SK-N-SH (cell line): ENCODE measurements around the gene SPTB. TPM values are rescaled to one million over a fixed set of nuclear protein-coding genes. Genes with fewer than 3 reads are reported as not detected.

Experiments
- CTCF ChIA-PET: fragments of 300-600, 350-600 bp; formaldehyde crosslinking; extraction: SDS; loops from one replicate; lab custom pipeline; 2021; lab: Yijun Ruan, JAX
- POLR2A ChIA-PET: fragments of 350-600 bp; sonication (Branson Sonifier 250); formaldehyde crosslinking; extraction: SDS; loops from one replicate; lab custom pipeline; 2020; ENCODE audit warnings: antibody characterized with exemption, inconsistent platforms; lab: Yijun Ruan, JAX
- DNase-seq: peaks from one replicate; pipeline ENCODE4 v3.0.0; 2012
- H2AFZ ChIP-seq: fragments of 200-600 bp; sonication (generic); 2 replicates; pipeline ENCODE4 v1.8.1; 2016; ENCODE audit warnings: antibody characterized with exemption, mild to moderate bottlenecking, low read depth
- H3F3A ChIP-seq: fragments of 200-600 bp; sonication (generic); replicated peaks from 2 replicates; pipeline ENCODE3; 2016; ENCODE audit warnings: antibody characterized with exemption, mild to moderate bottlenecking; ENCODE audit not compliant: insufficient read depth
- H3K27ac ChIP-seq, 2 experiments: fragments of 200-500 bp in 1 of 2; fragments of 200-600 bp in 1 of 2; sonication (Bioruptor generic) in 1 of 2; sonication (generic), shearing (Covaris generic) in 1 of 2; 2 replicates each; pipeline versions ENCODE4 v1.5.1 to v1.6.1; 2014 to 2016; ENCODE audit warnings: low read depth in 2 of 2, inconsistent platforms in 1 of 2, low read length in 1 of 2, mild to moderate bottlenecking in 1 of 2, mixed read lengths in 1 of 2
- H3K27me3 ChIP-seq: fragments of 200-600 bp; sonication (generic), shearing (Covaris generic); 2 replicates; pipeline ENCODE4 v1.6.1; 2016; ENCODE audit warnings: mixed run types; ENCODE audit not compliant: insufficient read depth
- H3K36me3 ChIP-seq, 2 experiments: fragments of 200-500 bp in 1 of 2; fragments of 200-600 bp in 1 of 2; sonication (Bioruptor generic) in 1 of 2; sonication (generic) in 1 of 2; replicated peaks in 1 of 2; 2 replicates each; pipeline versions ENCODE3 to v1.5.1; 2014 to 2016; ENCODE audit warnings: low read length in 1 of 2, mild to moderate bottlenecking in 1 of 2; ENCODE audit not compliant: insufficient read depth in 2 of 2, control insufficient read depth in 1 of 2
- H3K4me1 ChIP-seq, 2 experiments: fragments of 200-500 bp in 1 of 2; fragments of 200-600 bp in 1 of 2; sonication (Bioruptor generic) in 1 of 2; sonication (generic), shearing (Covaris generic) in 1 of 2; 2 replicates each; pipeline versions ENCODE4 v1.5.1 to v1.6.1; 2014 to 2016; ENCODE audit warnings: low read depth in 1 of 2, low read length in 1 of 2, mixed run types in 1 of 2; ENCODE audit not compliant: insufficient read depth in 2 of 2, control insufficient read depth in 1 of 2
- H3K4me2 ChIP-seq: fragments of 200-600 bp; sonication (generic), shearing (Covaris generic); 2 replicates; pipeline ENCODE4 v1.6.1; 2017; ENCODE audit warnings: mixed run types
- H3K4me3 ChIP-seq, 2 experiments: fragments of 200-500 bp in 1 of 2; fragments of 200-600 bp in 1 of 2; sonication (Bioruptor generic) in 1 of 2; sonication (generic), shearing (Covaris generic) in 1 of 2; 2 replicates each; pipeline versions ENCODE4 v1.5.1 to v1.8.1; 2014 to 2016; ENCODE audit warnings: low read depth in 2 of 2, inconsistent platforms in 1 of 2, low read length in 1 of 2, mild to moderate bottlenecking in 1 of 2, mixed read lengths in 1 of 2, moderate library complexity in 1 of 2
- H3K79me2 ChIP-seq: fragments of 200-600 bp; sonication (generic); 2 replicates; pipeline ENCODE4 v1.8.1; 2017; ENCODE audit warnings: mild to moderate bottlenecking; ENCODE audit not compliant: insufficient read depth
- H3K9ac ChIP-seq: fragments of 200-600 bp; sonication (generic); 2 replicates; pipeline ENCODE4 v1.6.1; 2017; ENCODE audit warnings: mixed run types
- H3K9me2 ChIP-seq: fragments of 200-600 bp; sonication (generic); 2 replicates; pipeline ENCODE4 v1.6.1; 2017; ENCODE audit warnings: mixed run types
- H3K9me3 ChIP-seq: fragments of 200-600 bp; sonication (generic); 2 replicates; pipeline ENCODE4 v1.6.1; 2017; ENCODE audit warnings: mixed run types, mild to moderate bottlenecking, moderate library complexity
- H4K20me1 ChIP-seq: fragments of 200-600 bp; sonication (generic); 2 replicates; pipeline ENCODE4 v1.6.1; 2017; ENCODE audit warnings: mild to moderate bottlenecking, mixed run types; ENCODE audit not compliant: insufficient read depth
- CTCF ChIP-seq: fragments of 200-600 bp; sonication (generic); IDR thresholded peaks from 2 replicates; pipeline ENCODE4 v1.6.1; 2017; ENCODE audit warnings: antibody characterized with exemption, mild to moderate bottlenecking, moderate library complexity
- ELF1 ChIP-seq: IDR thresholded peaks from 2 replicates; pipeline ENCODE4 v1.4.0; 2012
- FOSL2 ChIP-seq: IDR thresholded peaks from 2 replicates; pipeline ENCODE4 v1.4.0; 2012; ENCODE audit warnings: low read depth, mild to moderate bottlenecking, moderate library complexity, borderline replicate concordance
- FOXJ3 ChIP-seq: sonication (generic); formaldehyde crosslinking; IDR thresholded peaks from 2 replicates; pipeline ENCODE4 v1.5.1; 2020; ENCODE audit warnings: mild to moderate bottlenecking, missing genetic modification reagents
- GABPA ChIP-seq: IDR thresholded peaks from 2 replicates; pipeline ENCODE4 v1.4.0; 2012; ENCODE audit warnings: low read depth, mild to moderate bottlenecking
- GATA2 ChIP-seq: sonication (generic); formaldehyde crosslinking; IDR thresholded peaks from 2 replicates; pipeline ENCODE4 v1.5.0; 2020; ENCODE audit warnings: mild to moderate bottlenecking, missing genetic modification reagents
- MEF2A ChIP-seq: IDR thresholded peaks from 2 replicates; pipeline ENCODE4 v1.4.0; 2012; ENCODE audit warnings: low read depth, borderline replicate concordance
- MXI1 ChIP-seq: IDR thresholded peaks from 2 replicates; pipeline ENCODE4 v1.6.1; 2012; ENCODE audit warnings: mild to moderate bottlenecking, low read depth, low read length, improper control_type of control experiment
- NRF1 ChIP-seq: IDR thresholded peaks from 2 replicates; pipeline ENCODE4 v1.6.1; 2012; ENCODE audit warnings: low read depth, mild to moderate bottlenecking, low read length
- POLR2AphosphoS5 ChIP-seq: IDR thresholded peaks from 2 replicates; pipeline ENCODE4 v1.6.1; 2012; ENCODE audit warnings: low read depth, low read length
- RCOR1 ChIP-seq: fragments of 150-350 bp; IDR thresholded peaks from 2 replicates; pipeline ENCODE4 v1.6.1; 2017; ENCODE audit warnings: antibody characterized with exemption, low read length
- REST ChIP-seq: IDR thresholded peaks from 2 replicates; pipeline ENCODE4 v1.6.1; 2012; ENCODE audit warnings: mild to moderate bottlenecking, low read depth, low read length, moderate library complexity
- RFX5 ChIP-seq: IDR thresholded peaks from 2 replicates; pipeline ENCODE4 v1.6.1; 2012; ENCODE audit warnings: mild to moderate bottlenecking, improper control_type of control experiment, low read length
- RXRA ChIP-seq: IDR thresholded peaks from 2 replicates; pipeline ENCODE4 v1.4.0; 2012; ENCODE audit warnings: low read depth, mild to moderate bottlenecking, borderline replicate concordance
- SIN3A ChIP-seq: IDR thresholded peaks from 2 replicates; pipeline ENCODE4 v1.6.1; 2012; ENCODE audit warnings: low read depth, mild to moderate bottlenecking, low read length, moderate library complexity, borderline replicate concordance
- TCF12 ChIP-seq: IDR thresholded peaks from 2 replicates; pipeline ENCODE4 v1.4.0; 2012
- TEAD4 ChIP-seq: IDR thresholded peaks from 2 replicates; pipeline ENCODE4 v1.4.0; 2012; ENCODE audit warnings: mild to moderate bottlenecking, borderline replicate concordance; ENCODE audit not compliant: insufficient read depth
- YY1 ChIP-seq: IDR thresholded peaks from 2 replicates; pipeline ENCODE4 v1.4.0; 2012; ENCODE audit warnings: low read depth, mild to moderate bottlenecking
- WGBS: methylation state at CpG from one replicate; pipeline ENCODE4 v1.1.6; 2017; ENCODE audit warnings: low lambda C conversion rate; 5-methylcytosine and 5-hydroxymethylcytosine counted together
- polyA plus RNA-seq, 3 experiments: library from polyadenylated mRNA; depleted of rRNA; stranded (reverse); fragments of >200 nt; gene quantifications; 2 replicates each; pipeline ENCODE4 v1.2.3, GENCODE V29; 2012

Gene SPTB
- polyA plus RNA-seq, 1 of the 3 experiments (the other 2 are of a cell fraction), result 0.15 TPM

- Histone ChIP-seq H3K4me1 (peaks cover 37 to 69% of the 10 kb centered on the region in 2 experiments), H3K4me3 (no peak overlapping the region), H3K4me2 (no peak overlapping the region), H3K9me2 (no peaks in the 10 kb centered on the region), H2AFZ (no peak overlapping the region), H3K9ac (no peak overlapping the region), H3K9me3 (no peaks in the 10 kb centered on the region)
- WGBS, result 97% methylated on average over 11 of the region's 11 CpGs
- POLR2A ChIA-PET, result interaction anchor here (0.6 to 2.3 kb wide), 9 partner anchors 9 to 425 kb away, joined by 3 to 15 read pairs (median 4); partner anchors contain the start of gene PLEKHG3
- TF ChIP-seq SIN3A (no peak), YY1 (no peak), NRF1 (no peak), RCOR1 (no peak), MXI1 (no peak), RFX5 (no peak), REST (no peak), TCF12 (no peak), POLR2AphosphoS5 (no peak), CTCF (no peak), FOXJ3 (CRISPR knock-in tag) (no peak), ELF1 (no peak), GABPA (no peak), MEF2A (no peak), FOSL2 (no peak), RXRA (no peak), TEAD4 (no peak), GATA2 (CRISPR knock-in tag) (no peak)
- TF ChIP-seq, all 33 proteins: peak for 0
- no peaks in the 10 kb centered on the region for H3K36me3 ChIP-seq
- H3F3A ChIP-seq, result peaks cover 3% of the 10 kb centered on the region
- CTCF ChIA-PET, result interaction anchor here (0.9 to 5.0 kb wide), 10 partner anchors 9 to 128 kb away, joined by 3 to 33 read pairs (median 4); partner anchors contain the start of gene PLEKHG3
- H3K27me3 ChIP-seq, result no peaks in the 10 kb centered on the region
- DNase-seq, result no peak
- H3K27ac ChIP-seq, result peak overlapping the region; percentile 34 to 99; a peak in 3 of 4 replicates
- no peaks in the 10 kb centered on the region for H3K79me2 ChIP-seq
- no peaks in the 10 kb centered on the region for H4K20me1 ChIP-seq
Observed at GRCh38 chr14:64763085-64763782, 116.5 kb downstream of the SPTB start.
